ENCODE measurements around the gene RBP7. TPM values are rescaled to one million over a fixed set of nuclear protein-coding genes. Genes with fewer than 3 reads are reported as not detected.
"Not testable (repeated sequence)": the region's sequence is repeated elsewhere in the genome, so short reads cannot be mapped to it uniquely, and the experiment has no call there.

The RBP7 gene
- total RNA-seq, 6 donors from 2014 or later, result 1.7 to 15.9 (median 4.3) TPM; not detected in 1

GRCh38 chr1:9993561-9994075 lies 3.4 kb upstream of the RBP7 start:
- H3K27me3 ChIP-seq, result peaks cover 0 to 12% (median 11%) of the 10 kb centered on the region in 4 donors
- H3K4me1 ChIP-seq, result peaks cover 13 to 30% (median 15%) of the 10 kb centered on the region in 4 donors
- TF ChIP-seq, protein P1, sequence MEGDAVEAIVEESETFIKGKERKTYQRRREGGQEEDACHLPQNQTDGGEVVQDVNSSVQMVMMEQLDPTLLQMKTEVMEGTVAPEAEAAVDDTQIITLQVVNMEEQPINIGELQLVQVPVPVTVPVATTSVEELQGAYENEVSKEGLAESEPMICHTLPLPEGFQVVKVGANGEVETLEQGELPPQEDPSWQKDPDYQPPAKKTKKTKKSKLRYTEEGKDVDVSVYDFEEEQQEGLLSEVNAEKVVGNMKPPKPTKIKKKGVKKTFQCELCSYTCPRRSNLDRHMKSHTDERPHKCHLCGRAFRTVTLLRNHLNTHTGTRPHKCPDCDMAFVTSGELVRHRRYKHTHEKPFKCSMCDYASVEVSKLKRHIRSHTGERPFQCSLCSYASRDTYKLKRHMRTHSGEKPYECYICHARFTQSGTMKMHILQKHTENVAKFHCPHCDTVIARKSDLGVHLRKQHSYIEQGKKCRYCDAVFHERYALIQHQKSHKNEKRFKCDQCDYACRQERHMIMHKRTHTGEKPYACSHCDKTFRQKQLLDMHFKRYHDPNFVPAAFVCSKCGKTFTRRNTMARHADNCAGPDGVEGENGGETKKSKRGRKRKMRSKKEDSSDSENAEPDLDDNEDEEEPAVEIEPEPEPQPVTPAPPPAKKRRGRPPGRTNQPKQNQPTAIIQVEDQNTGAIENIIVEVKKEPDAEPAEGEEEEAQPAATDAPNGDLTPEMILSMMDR (IDR thresholded peaks at IDR 0.05), result no peak
- no peak for TF ChIP-seq POLR2A (IDR thresholded peaks at IDR 0.05)
- no peak for TF ChIP-seq POLR2AphosphoS5 (IDR thresholded peaks at IDR 0.05)
- no peak for TF ChIP-seq EP300 (IDR thresholded peaks at IDR 0.05)
- H3K4me3 ChIP-seq, result no peak overlapping the region
- 71 to 74% methylated on average over 7 of the region's 7 CpGs for WGBS, 2 donors
- H3K36me3 ChIP-seq, result no peaks in the 10 kb centered on the region
- peak overlapping the region in 1 of 4 donors; percentile 51 for H3K27ac ChIP-seq
- ATAC-seq (ENCODE audit: low FRiP score in 2 of 2) (no peak), DNase-seq (no peak)
- no peaks in the 10 kb centered on the region for H3K9me3 ChIP-seq

DNA sequence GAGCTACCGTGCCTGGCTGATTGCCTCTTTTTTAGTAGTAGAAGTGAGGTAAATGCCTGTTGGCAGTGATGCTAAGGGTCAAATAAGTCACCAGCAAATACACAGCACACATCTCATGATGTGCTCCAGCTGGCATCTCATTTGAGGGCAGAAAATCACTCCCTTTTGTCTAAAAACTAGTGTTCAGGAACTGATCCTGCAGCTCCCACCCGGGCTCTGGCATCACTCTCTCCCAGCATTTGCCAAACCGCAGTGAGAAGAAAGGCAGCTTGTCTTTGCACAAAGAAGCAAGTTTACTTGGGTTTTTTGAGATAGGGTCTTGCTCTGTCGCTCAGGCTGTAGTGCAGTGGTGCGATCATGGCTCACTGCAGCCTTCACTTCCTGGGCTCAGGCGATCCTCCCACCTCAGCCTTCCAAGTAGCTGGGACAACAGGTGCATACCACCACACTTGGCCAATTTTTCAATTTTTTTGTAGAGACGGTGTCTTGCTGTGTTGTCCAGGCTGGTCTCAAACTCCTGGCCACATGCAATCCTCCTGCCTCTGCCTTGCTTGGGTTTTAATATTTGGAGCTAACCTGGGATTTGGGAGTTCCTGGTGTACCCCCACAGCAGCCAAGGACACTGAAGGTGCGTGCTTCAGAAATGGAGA lies 4.1 kb downstream of the RBP7 start:
- ATAC-seq (ENCODE audit: low FRiP score in 2 of 2) (no peak), DNase-seq (no peak)
- Histone ChIP-seq H3K27me3 (peaks cover 0 to 16% (median 11%) of the 10 kb centered on the region in 4 donors), H3K36me3 (no peaks in the 10 kb centered on the region), H3K9me3 (peaks cover 0 to 3% (median 0%) of the 10 kb centered on the region in 4 donors), H3K4me1 (peaks cover 13 to 16% (median 14%) of the 10 kb centered on the region in 4 donors), H3K4me3 (no peak overlapping the region), H3K27ac (no peak overlapping the region)
- WGBS, 2 donors, result 81 to 82% methylated on average over 8 of the region's 8 CpGs
- TF ChIP-seq POLR2A (IDR thresholded peaks at IDR 0.05) (no peak), POLR2AphosphoS5 (IDR thresholded peaks at IDR 0.05) (no peak), EP300 (IDR thresholded peaks at IDR 0.05) (no peak)
- TF ChIP-seq, protein P1 (IDR thresholded peaks at IDR 0.05), result no peak

DNA sequence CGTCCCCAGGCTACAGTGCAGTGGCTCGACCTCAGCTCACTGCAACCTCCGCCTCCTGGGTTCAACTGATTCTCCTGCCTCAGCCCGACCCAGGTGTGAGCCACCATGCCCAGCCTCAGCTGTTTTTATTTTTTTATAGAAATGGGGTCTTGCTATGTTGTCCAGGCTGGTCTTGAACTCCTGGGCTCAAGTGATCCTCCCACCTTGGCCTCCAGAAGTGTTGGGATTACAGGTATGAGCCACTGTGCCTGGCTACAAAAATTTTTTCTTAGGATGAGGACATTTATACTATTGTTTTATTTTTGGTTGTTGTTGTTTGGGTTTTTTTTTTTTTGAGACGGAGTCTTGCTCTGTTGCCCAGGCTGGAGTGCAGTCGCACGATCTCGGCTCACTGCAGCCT lies 8.2 kb downstream of the RBP7 start:
- H3K9me3 ChIP-seq; DNase-seq; H3K27ac ChIP-seq; H3K4me3 ChIP-seq; H3K27me3 ChIP-seq; H3K36me3 ChIP-seq; H3K4me1 ChIP-seq; ATAC-seq (ENCODE audit: low FRiP score in 2 of 2): not testable (repeated sequence)
- 89 to 91% methylated on average over 8 of the region's 8 CpGs for WGBS, 2 donors

- Histone ChIP-seq H3K4me3 (no peak overlapping the region), H3K9me3 (no peaks in the 10 kb centered on the region), H3K27me3 (no peaks in the 10 kb centered on the region), H3K27ac (no peak overlapping the region), H3K4me1 (no peaks in the 10 kb centered on the region), H3K36me3 (no peaks in the 10 kb centered on the region)
- TF ChIP-seq EP300 (IDR thresholded peaks at IDR 0.05) (no peak), POLR2A (IDR thresholded peaks at IDR 0.05) (no peak), POLR2AphosphoS5 (IDR thresholded peaks at IDR 0.05) (no peak)
- TF ChIP-seq, protein P1 (IDR thresholded peaks at IDR 0.05), result no peak
- ATAC-seq (ENCODE audit: low FRiP score in 2 of 2), result no peak
- 56 to 70% methylated on average over 4 of the region's 4 CpGs for WGBS, 2 donors
- DNase-seq, result no peak
Observed at GRCh38 chr1:10007169-10007568, 10.1 kb downstream of the RBP7 start.

- DNase-seq (no peak), ATAC-seq (ENCODE audit: low FRiP score in 2 of 2) (no peak)
- no peak overlapping the region for H3K4me3 ChIP-seq
- no peak overlapping the region for H3K27ac ChIP-seq
- 84 to 87% methylated on average over 5 of the region's 5 CpGs for WGBS, 2 donors
- TF ChIP-seq POLR2A (IDR thresholded peaks at IDR 0.05), result no peak
- TF ChIP-seq, protein P1 (IDR thresholded peaks at IDR 0.05), result no peak
- TF ChIP-seq POLR2AphosphoS5 (IDR thresholded peaks at IDR 0.05), result no peak
- TF ChIP-seq EP300 (IDR thresholded peaks at IDR 0.05), result no peak
- no peaks in the 10 kb centered on the region for H3K36me3 ChIP-seq
- no peaks in the 10 kb centered on the region for H3K4me1 ChIP-seq
- H3K27me3 ChIP-seq, result no peaks in the 10 kb centered on the region
- no peaks in the 10 kb centered on the region for H3K9me3 ChIP-seq
Observed at GRCh38 chr1:10014016-10014415, 17.0 kb downstream of the RBP7 start.
